GM19240 (cell line): ENCODE results near the gene CNTNAP5.

Source experiments
- DNase-seq: peaks from one replicate; pipeline ENCODE4 v3.0.0; 2011; ENCODE audit warnings: low spot score; ENCODE audit not compliant: insufficient read length

CNTNAP5 gene

DNA sequence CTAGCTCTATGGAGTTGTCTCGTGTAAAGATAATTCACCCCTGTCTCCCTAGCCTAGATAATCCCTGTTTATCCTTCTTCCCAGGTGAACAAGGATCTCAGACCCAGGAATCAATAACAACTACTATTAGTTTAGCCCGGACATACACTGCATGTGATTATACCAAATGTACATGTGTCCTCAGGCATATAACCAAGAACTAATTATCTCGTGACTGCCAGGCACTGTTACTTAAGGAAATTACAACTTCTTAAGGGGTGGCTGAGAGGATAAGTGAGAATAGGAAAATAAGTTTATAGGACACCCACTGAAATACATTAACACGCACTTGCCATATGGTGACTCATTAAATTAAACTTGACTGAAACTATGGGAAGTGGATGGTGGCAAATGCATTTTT lies 126.6 kb downstream of the CNTNAP5 start:
- DNase-seq: no peak

DNA sequence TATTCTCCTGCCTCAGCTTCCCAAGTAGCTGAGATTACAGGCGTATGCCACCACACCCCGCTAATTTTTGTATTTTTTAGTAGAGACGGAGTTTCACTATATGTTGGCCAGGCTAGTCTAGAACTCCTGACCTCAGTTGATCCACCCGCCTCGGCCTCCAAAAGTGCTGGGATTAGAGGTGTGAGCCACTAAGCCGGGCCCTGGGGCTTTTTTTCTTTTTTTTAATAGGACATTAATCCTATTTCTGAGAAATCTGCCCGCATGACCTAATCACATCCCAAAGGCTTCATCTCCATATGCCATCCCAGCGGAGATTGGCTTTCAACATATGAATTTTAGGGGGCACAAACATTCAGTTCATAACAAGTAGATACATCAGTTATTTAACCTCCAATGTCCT lies 128.6 kb downstream of the CNTNAP5 start:
- no peak for DNase-seq

- DNase-seq: no peak
Measured at GRCh38 chr2:124159166-124159565, 134.1 kb downstream of the CNTNAP5 start.

DNA sequence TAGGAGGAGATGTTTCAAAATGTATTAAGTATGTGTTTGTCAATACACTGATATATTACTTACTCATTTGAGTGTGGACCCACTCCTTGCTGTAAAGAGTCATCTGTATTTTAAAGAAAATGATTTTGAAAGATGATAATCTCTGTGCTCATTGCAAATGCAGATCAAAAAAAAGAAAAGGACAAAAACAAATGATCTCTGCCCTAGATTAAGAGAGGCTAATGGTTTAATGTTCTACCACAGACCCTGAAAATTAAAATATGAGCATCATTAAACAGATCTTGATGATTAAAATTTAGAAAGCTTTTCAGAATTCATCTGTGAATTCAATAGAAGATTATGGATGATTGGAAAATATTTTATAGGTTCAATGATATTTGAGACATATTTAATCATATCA lies 136.5 kb downstream of the CNTNAP5 start:
- no peak for DNase-seq

DNA sequence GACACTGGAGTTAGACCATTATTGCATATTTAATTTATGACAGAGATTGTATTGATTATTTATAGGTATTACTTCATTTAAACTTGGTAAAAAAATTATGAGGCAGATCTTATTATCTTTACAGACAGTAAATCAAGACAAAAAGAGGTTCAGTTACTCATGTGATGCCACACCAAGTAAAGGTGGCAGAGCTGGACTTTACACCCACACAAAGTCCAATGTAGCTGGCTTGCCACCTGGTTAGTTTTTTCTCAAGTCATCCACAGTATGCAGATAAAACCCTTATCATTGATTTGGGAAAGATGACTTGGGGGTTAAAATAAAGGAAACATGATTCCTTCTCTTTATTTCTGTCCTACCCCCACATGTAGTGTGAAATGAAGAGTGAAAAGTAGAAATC lies 137.2 kb downstream of the CNTNAP5 start:
- no peak for DNase-seq

DNA sequence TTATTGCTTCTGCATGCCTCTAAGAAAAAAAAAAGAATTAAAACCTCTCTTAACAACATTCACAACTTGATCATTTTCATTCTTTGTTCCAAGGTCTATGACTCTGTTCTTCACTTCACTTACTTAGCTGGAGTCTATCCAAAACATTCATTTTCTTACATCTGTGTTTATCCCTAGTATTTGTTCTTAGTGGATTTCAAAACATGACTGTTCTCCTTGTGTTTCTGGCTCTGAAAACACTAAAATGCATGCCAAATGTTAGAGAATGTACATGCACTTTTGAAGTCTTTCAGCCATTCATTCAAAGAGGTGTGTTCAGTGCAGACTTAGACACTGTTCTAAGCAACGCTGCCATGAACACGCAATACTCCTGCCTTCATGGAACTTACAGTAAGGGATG lies 138.8 kb downstream of the CNTNAP5 start:
- no peak for DNase-seq

- no peak for DNase-seq
Measured at GRCh38 chr2:124165698-124166097, 140.6 kb downstream of the CNTNAP5 start.

GRCh38 chr2:124171472-124172063 lies 146.5 kb downstream of the CNTNAP5 start:
- no peak for DNase-seq

GRCh38 chr2:124178719-124179118 lies 153.6 kb downstream of the CNTNAP5 start:
- DNase-seq: no peak

GRCh38 chr2:124180635-124181034 lies 155.5 kb downstream of the CNTNAP5 start:
- no peak for DNase-seq

GRCh38 chr2:124186801-124187200 lies 161.7 kb downstream of the CNTNAP5 start:
- no peak for DNase-seq

DNA sequence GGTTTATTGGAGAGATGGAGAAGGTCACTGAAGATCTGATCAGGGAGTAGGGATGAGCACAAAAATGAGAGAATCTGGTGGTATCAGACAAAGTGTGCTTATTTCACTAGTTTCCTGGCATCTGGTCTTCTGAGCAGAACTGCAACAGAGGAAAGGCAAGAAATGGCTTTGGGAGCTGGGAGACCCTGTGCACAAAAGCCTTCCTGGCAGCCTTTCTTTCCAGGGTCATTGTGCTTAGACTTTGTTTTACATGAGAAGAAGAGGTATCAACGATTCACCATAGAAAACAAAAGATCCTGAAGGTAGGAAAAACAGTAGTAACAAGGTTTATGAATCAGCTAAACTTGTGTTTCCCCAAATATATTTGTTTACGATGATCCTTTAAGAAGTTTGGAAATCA lies 162.9 kb downstream of the CNTNAP5 start:
- no peak for DNase-seq

DNA sequence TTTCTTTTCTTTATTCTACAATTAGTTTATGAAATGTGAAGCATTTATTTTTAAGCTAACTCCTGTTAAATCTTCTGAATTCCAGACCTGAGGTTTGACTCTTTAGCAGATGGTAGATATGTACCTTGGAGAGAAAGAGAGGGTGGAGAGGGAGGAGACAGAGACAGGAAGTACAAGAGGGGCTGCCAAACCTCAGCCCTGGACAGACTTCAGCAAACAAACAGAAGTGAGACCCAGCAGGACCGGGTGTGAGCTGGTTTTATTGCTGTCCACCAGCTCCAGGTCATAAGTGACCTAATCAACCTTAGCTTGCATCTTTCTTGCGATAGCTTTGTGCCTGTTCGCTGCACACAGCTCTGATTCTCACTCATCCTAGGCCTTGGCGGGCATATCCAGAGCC lies 168.6 kb downstream of the CNTNAP5 start:
- DNase-seq: no peak

- no peak for DNase-seq
Measured at GRCh38 chr2:124201713-124202112, 176.6 kb downstream of the CNTNAP5 start.

DNA sequence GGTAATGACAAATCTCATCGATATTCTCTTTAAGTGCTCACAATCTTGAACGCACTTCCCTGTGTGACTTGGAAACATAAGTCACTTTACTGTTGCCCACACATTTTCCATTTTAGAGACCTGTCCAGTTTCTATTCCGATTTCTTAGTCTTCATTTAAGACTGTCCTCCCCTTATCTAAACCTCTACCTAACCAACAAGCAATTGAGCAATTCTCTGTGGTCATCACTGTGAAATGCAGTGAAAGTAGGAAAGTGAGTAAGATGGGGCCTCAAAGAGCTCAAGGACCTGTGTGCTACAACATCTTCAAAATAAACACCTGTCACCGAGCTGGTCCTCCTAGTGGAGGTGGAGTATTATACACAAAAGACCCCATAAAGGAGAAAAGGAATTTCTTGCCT lies 184.4 kb downstream of the CNTNAP5 start:
- no peak for DNase-seq

GRCh38 chr2:124211461-124211860 lies 186.4 kb downstream of the CNTNAP5 start:
- no peak for DNase-seq

GRCh38 chr2:124213977-124214587 lies 189.0 kb downstream of the CNTNAP5 start:
- no peak for DNase-seq

GRCh38 chr2:124246170-124246569 lies 221.1 kb downstream of the CNTNAP5 start:
- no peak for DNase-seq

DNA sequence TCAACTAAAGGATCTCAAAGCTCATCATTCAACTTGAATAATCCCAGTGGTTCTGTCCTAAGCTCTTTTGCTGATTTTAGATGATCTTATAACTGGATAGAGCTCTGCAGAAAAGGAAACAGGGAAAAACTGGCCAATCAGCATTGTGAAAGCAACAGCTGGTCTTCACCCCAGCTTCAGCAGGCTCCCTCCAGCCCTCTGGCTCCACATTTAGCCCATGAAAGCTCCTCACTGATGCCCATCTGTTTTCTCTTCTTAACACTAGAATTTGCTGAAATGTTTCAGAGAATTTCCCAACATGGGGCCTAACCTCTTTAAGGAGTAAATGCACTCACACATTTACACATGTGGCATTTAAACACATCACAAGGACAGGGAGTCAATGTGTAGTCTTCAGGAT lies 223.3 kb downstream of the CNTNAP5 start:
- no peak for DNase-seq

GRCh38 chr2:124250433-124250832 lies 225.3 kb downstream of the CNTNAP5 start:
- DNase-seq: no peak

- DNase-seq: no peak
Measured at GRCh38 chr2:124254621-124255020, 229.5 kb downstream of the CNTNAP5 start.

GRCh38 chr2:124257120-124257519 lies 232.0 kb downstream of the CNTNAP5 start:
- no peak for DNase-seq

- no peak for DNase-seq
Measured at GRCh38 chr2:124258140-124258880, 233.2 kb downstream of the CNTNAP5 start.
